NCI-H2227 treated with DMSO at 0.1 percent for 48 hours (cell line): ENCODE results near the gene MYOZ3.

Experiments
- DNase-seq: peaks from one replicate; lab custom pipeline; 2025; lab: John Stamatoyannopoulos, UW

The MYOZ3 gene

DNA sequence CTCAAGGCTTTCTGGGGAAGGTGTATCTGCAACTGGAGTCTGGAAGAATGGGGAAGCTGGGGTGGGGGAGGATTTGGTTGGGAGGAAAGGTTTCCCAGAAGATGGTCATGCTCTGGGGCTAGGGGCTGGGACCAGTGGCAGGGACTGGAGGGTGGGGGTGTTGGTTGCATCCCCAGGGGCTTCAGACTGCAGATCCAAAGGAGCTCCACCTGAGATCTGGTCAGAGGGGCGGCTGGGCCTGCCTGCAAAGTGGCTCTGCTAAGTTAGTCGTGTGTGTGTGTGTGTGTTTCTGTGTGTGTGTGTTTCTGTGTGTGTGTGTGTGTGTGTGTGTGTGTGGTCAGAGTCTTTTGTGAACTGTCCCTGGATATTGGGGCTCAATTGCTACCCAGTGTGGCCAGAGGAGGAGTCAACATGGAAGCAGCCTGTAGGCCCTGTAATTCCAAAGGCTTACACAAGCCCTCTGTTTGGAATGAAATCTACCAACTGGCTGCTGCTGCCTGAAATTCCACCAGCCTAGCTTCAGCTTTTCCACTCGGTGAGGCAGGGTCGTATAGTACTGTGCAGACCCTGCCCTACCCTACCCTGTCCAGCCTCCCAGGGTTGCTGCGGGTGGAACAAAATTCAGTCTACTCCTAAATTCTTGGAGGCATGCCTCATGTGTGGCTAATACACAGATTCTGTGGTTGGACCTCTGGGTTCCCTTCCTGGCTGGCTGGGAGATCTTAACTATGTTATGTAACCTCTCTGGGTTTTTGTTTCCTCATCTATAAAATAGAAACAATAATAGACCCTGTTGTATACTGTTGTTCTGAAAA, 33.1 kb upstream of the MYOZ3 start:
- no peak for DNase-seq

DNA sequence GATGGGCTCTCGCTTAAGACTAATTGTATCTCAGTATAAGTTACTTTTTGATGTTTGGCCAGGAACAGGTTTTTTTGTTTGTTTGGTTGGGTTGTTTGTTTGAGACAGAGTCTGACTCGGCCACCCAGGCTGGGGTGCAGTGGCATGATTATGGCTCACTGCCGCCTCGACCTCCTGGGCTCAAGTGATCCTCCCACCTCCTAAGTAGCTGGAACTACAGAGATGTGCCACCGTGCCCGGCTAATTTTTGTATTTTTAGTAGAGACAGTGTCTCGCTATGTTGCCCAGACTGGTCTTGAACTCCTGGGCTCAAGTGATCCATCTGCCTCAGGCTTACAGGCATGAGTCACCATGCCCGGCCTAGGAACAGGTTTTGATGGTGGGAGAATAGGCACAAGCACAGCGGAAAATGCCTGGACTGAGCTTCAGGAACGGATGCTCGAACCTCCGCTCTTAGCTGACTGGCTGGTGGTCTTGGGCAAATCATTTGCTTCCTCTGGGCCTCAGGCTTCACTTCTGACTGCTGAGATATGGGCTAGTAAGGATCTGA, 32.0 kb upstream of the MYOZ3 start:
- no peak for DNase-seq

DNA sequence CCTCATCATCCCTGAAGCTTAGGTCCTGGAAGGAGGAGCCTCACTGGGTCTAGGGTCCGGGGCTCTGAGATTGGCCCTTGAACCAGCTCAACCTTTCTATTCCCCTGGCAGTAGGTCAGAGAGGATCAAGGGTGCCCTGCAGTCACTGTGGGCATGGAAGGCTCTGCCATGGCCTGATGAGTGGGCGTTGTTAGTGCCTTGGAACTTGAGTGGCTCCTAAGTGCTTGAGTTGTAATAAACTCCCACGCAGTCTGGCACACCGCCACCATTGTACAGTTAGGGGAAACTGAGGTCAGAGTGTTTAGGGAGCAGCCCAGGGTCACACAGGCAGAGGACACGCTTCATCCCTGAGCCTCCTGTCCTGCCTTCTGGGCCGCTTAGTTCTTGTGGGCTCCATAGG, 31.0 kb upstream of the MYOZ3 start:
- no peak for DNase-seq

DNA sequence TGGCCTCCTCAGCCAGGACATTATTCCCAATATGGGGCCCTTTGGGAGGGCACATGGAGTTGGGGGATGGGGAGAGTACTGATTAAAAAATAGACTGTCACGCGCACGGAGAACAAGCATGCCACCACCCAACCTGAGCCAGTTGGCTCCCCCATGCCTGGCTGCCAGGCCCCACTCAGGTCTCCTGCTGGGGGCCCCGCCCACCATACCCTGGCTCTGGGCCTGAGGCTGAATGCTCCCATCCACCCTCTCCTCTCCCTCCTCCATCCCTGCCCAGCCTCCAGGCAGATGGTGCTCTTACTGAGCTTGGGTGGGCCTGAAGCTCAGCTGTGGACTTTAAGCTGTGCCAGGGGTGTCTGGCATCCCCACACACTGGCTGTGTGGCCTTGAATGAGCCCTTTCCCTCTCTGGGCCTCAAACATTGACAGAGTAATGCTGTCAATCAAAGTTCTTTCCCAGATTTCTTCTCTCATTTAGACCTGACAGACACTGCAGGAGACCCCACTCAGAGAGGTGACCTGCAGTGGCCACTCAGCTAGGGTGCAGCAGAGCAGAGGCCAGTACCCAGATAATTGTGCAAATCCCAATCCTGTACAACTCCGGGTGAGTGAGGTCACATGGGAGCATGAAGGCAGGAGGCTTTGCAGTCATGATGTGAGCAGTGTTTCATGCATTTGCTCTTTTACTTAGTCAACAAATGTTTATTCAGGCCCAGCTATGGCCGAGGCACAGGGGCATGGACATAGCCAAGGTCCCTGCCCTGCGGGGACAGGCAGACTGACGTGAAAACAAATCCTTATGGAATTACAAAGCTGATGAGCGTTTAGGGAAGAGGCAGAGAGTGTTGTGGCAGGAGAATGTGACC, 30.4 kb upstream of the MYOZ3 start:
- DNase-seq, result no peak

DNA sequence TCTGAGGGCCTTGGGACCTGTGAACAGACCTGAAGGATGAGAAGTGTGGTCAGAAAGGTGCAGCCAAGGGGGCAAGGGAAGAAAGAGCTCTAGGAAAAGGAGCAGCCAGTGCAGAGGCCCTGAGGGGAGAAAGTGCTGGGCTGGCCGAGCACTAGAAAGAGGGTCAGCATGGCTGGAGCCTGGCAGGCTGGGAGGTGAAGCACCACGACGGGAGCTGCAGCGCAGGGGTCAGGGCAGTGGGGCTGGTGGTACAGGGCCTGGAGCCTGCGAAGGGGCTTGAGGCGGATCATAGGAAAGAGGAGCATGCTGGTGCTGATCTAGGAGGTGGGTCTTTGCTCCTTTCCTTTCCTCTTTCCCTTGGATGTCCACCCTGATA, 29.7 kb upstream of the MYOZ3 start:
- DNase-seq, result no peak

GRCh38 chr5:150632305-150633160, 28.5 kb upstream of the MYOZ3 start:
- DNase-seq, result no peak

GRCh38 chr5:150633429-150633828, 27.6 kb upstream of the MYOZ3 start:
- DNase-seq, result no peak

DNA sequence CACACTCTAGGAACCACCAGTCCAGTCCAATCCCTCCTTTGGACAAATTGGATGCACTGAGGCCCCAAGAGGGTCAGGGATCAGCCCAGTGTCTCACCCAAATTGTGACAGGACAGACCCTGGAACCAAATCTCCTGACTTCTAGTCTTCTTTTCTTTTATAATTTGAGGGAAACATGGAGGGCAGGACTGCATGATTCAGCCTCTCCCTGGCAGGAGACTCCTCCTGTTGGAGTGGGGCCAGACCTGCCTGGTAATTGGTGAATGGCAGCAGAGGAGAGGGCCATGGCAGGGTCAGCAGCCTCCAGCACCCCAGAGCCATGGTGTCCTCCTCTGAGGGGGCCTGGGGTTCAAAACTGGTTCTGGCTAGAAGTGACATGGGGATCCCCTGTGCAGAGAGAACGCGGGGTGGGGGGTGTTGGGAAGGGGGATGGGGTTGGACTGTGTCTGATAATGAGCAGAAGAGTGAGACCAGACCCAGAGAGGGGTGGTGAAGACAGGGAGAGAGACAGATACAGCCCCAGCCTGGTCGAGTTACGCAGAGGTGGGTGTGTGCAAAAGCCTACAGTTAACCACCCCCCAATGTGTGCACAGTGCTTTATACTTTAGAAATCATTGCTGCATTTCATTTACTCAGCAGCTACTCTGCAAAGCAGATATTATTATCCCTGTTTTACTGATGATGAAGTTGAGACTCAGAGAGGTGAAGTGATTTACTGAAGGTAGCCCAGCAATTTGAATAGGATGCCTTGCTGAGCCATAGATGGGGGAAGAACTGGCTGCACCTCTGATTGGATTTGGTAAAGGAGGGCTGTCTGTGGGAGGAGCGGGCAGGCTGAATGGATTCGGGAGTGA, 24.4 kb upstream of the MYOZ3 start:
- no peak for DNase-seq

GRCh38 chr5:150637245-150638052, 23.6 kb upstream of the MYOZ3 start:
- DNase-seq, result no peak

DNA sequence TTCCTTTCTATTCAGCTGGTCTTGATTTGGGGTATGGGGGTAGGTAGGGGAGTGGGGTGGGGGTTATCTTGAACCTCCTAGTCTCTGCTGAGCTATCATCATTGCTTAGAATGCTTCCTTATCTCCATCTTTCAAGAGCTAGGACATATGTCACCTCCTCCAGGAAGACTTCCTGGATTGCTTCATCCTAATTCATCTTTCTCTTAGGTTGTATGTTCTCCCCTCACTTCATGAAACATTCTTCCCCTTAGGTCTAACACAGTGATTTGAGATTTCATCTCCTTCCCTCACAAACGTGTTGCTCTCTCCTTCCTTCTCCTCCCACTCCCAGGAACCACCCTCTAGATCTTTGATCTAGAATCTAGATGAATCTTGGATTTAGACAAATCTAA, 23.0 kb upstream of the MYOZ3 start:
- DNase-seq, result no peak

GRCh38 chr5:150638488-150639376, 22.3 kb upstream of the MYOZ3 start:
- no peak for DNase-seq

- DNase-seq, result no peak
Observed at GRCh38 chr5:150639377-150639692, 21.7 kb upstream of the MYOZ3 start.

- no peak for DNase-seq
Observed at GRCh38 chr5:150639751-150640150, 21.3 kb upstream of the MYOZ3 start.

DNA sequence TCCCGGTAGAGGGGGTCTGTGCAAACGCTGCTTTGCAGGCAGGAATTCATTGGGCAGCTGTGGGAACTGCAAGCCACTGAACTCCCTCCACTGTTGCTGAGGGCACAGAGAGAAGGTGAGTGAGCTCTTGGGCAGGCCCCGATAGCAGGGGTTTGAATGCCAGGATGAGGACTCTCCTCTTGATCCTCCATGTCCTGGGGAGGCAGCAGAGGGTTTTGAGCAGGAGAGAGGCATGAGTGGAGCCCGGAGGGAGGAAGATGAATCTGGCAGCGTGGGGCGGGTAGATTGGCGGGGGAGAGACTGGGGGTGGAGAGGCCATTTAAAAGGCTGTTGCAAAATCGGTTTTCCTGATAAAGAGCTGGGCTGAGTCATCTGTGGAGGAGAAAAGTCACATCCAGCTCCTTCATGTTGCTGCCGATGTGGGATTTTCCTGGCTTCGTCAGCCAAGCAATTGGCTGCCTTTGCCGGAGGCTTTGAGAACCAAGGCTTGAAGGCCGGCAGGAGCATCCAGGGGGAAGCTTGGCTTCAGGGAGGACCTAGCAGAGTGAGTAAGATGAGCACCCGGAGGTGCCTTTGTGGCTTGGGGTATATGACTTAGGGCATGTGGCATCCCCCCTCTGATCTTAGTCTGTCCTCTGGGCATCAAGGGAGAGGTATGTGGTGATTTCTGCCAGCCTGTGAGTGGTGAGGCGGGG, 20.6 kb upstream of the MYOZ3 start, which contains the start of gene SYNPO:
TSS of gene SYNPO (plus strand) at position 350 of the 695 bp plus-strand sequence. CDS start 7,616 bp downstream, outside the sequence.
- DNase-seq, result no peak

DNA sequence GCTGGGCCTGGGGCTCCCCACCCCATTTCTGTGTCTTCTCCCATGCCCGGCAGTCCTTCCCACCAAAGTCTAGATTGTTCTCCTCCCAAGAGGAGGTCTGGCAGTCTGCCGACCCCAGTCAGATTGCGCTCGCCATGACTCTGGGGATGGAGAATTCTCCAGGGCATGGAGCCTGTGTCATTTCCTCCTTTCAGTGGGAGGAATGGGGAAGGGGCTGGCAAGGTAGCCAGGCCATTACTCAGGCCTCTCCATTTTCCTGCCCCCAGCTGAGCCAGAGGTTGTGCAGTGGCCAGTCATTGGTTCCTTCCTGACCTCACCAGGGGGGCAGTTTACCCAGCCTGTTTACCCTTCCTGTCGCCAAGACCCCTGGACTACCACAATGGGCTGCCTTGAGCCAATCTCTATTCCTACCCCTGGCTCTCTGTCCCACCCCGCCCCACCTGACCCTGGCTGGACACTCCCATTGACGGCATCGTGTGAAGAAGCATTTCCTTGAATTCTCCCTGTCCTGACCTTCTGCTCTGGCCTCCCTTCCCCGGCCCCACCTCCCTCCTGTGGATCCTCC, 20.0 kb upstream of the MYOZ3 start:
- DNase-seq, result no peak

- DNase-seq, result no peak
Observed at GRCh38 chr5:150641824-150642566, 19.1 kb upstream of the MYOZ3 start.

DNA sequence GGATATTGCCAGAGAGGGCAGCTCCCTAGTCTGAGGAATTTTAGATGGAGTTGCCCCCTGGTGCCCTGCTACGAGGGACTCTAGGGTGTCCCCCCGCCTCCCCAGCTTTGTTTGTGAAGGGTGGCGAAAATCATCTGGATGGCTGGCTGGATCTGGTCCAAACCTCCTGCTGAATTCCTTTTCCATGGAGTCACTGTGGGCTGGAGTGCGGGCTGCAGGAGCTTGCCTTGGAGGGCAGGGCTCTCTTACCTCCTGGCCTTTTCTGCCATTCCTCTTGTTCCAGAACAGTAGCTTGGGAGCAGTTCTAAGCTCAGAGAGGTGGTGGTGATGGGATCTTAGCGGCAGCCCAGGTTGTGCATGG, 18.5 kb upstream of the MYOZ3 start:
- no peak for DNase-seq
